ENCODE measurements around the gene YBX2. TPM values are rescaled to one million over a fixed set of nuclear protein-coding genes. Genes with fewer than 3 reads are reported as not detected.
A peak's percentile ranks its signal among the peaks of the same experiment; 100 is the strongest.

The YBX2 gene
- total and polyA plus RNA-seq, 4 donors, result 0.10 to 5.6 (median 0.60) TPM; not detected in 1

- Histone ChIP-seq H3K4me1 (ENCODE audit: control insufficient read depth in 1 of 2, insufficient read depth in 2 of 2, low read length in 2 of 2) (no peaks in the 10 kb centered on the region), H3K36me3 (ENCODE audit: control insufficient read depth in 1 of 2, insufficient read depth in 2 of 2, low read length in 1 of 2) (peaks cover 0 to 8% of the 10 kb centered on the region in 2 donors), H3K9me3 (ENCODE audit: control insufficient read depth, low read length) (no peaks in the 10 kb centered on the region), H3K4me3 (ENCODE audit: low read length in 2 of 2) (no peak overlapping the region), H3K27me3 (ENCODE audit: control insufficient read depth in 1 of 2, insufficient read depth in 2 of 2, low read length in 1 of 2) (no peaks in the 10 kb centered on the region), H3K27ac (ENCODE audit: low read depth in 1 of 2, low read length in 2 of 2) (no peak overlapping the region)
- ATAC-seq (ENCODE audit: low FRiP score) (no peak), DNase-seq (no peak)
- 90 to 93% methylated on average over 12 of the region's 12 CpGs for WGBS, 2 donors
- intact Hi-C loops (cut with DNase I), result no loop called here
Measured at GRCh38 chr17:7309628-7310027, 15.2 kb upstream of the YBX2 start.

- WGBS, 2 donors, result 1 to 2% methylated on average over 13 to 14 of the region's 14 CpGs
- H3K36me3 ChIP-seq (ENCODE audit: control insufficient read depth in 1 of 2, insufficient read depth in 2 of 2, low read length in 1 of 2), result peaks cover 0 to 8% of the 10 kb centered on the region in 2 donors
- peak in 1 of 2 donors; percentile 82 for DNase-seq
- peak overlapping the region; percentile 59 to 92 for H3K4me3 ChIP-seq (ENCODE audit: low read length in 2 of 2)
- no peaks in the 10 kb centered on the region for H3K27me3 ChIP-seq (ENCODE audit: control insufficient read depth in 1 of 2, insufficient read depth in 2 of 2, low read length in 1 of 2)
- no peaks in the 10 kb centered on the region for H3K4me1 ChIP-seq (ENCODE audit: control insufficient read depth in 1 of 2, insufficient read depth in 2 of 2, low read length in 2 of 2)
- no peaks in the 10 kb centered on the region for H3K9me3 ChIP-seq (ENCODE audit: control insufficient read depth, low read length)
- intact Hi-C loops (cut with DNase I), result no loop called here
- no peak for ATAC-seq (ENCODE audit: low FRiP score)
- H3K27ac ChIP-seq (ENCODE audit: low read depth in 1 of 2, low read length in 2 of 2), result peak overlapping the region; percentile 71 to 74
Measured at GRCh38 chr17:7308625-7309433, 14.4 kb upstream of the YBX2 start.

GRCh38 chr17:7307686-7308624, 13.5 kb upstream of the YBX2 start:
- intact Hi-C loops (cut with DNase I), result no loop called here

GRCh38 chr17:7306911-7307685, 12.7 kb upstream of the YBX2 start, which contains the start of gene EIF5A:
TSS of gene EIF5A (plus strand) at chr17:7307628. CDS start at chr17:7309636, 2,008 bp downstream.
- DNase-seq (peak; percentile 100), ATAC-seq (ENCODE audit: low FRiP score) (peak; percentile 97)
- Histone ChIP-seq H3K9me3 (ENCODE audit: control insufficient read depth, low read length) (no peaks in the 10 kb centered on the region), H3K4me1 (ENCODE audit: control insufficient read depth in 1 of 2, insufficient read depth in 2 of 2, low read length in 2 of 2) (no peaks in the 10 kb centered on the region), H3K36me3 (ENCODE audit: control insufficient read depth in 1 of 2, insufficient read depth in 2 of 2, low read length in 1 of 2) (peaks cover 0 to 4% of the 10 kb centered on the region in 2 donors), H3K4me3 (ENCODE audit: low read length in 2 of 2) (peak within 1 kb of the TSS; percentile 59 to 92), H3K27ac (ENCODE audit: low read depth in 1 of 2, low read length in 2 of 2) (peak within 1 kb of the TSS; percentile 71 to 74), H3K27me3 (ENCODE audit: control insufficient read depth in 1 of 2, insufficient read depth in 2 of 2, low read length in 1 of 2) (no peaks in the 10 kb centered on the region)
- 0 to 1% methylated on average over 56 to 64 of the region's 64 CpGs for WGBS, 2 donors
- intact Hi-C loops (cut with DNase I), result no loop called here

More at GRCh38 chr17:7307686-7308624, 13.5 kb upstream of the YBX2 start:
- WGBS, 2 donors, result 1% methylated on average over 64 to 104 of the region's 104 CpGs
- Histone ChIP-seq H3K4me3 (ENCODE audit: low read length in 2 of 2) (peak overlapping the region; percentile 59 to 92), H3K27me3 (ENCODE audit: control insufficient read depth in 1 of 2, insufficient read depth in 2 of 2, low read length in 1 of 2) (no peaks in the 10 kb centered on the region), H3K4me1 (ENCODE audit: control insufficient read depth in 1 of 2, insufficient read depth in 2 of 2, low read length in 2 of 2) (no peaks in the 10 kb centered on the region), H3K36me3 (ENCODE audit: control insufficient read depth in 1 of 2, insufficient read depth in 2 of 2, low read length in 1 of 2) (peaks cover 0 to 8% of the 10 kb centered on the region in 2 donors), H3K27ac (ENCODE audit: low read depth in 1 of 2, low read length in 2 of 2) (peak overlapping the region; percentile 71 to 74), H3K9me3 (ENCODE audit: control insufficient read depth, low read length) (no peaks in the 10 kb centered on the region)
- peak in 1 of 2 donors; percentile 70 for DNase-seq
- peak; percentile 1 for ATAC-seq (ENCODE audit: low FRiP score)

GRCh38 chr17:7304179-7304578, 9.7 kb upstream of the YBX2 start:
- WGBS, 2 donors, result 95 to 96% methylated on average over 7 of the region's 7 CpGs
- Histone ChIP-seq H3K27me3 (ENCODE audit: control insufficient read depth in 1 of 2, insufficient read depth in 2 of 2, low read length in 1 of 2) (no peaks in the 10 kb centered on the region), H3K27ac (ENCODE audit: low read depth in 1 of 2, low read length in 2 of 2) (no peak overlapping the region), H3K4me1 (ENCODE audit: control insufficient read depth in 1 of 2, insufficient read depth in 2 of 2, low read length in 2 of 2) (no peaks in the 10 kb centered on the region), H3K36me3 (ENCODE audit: control insufficient read depth in 1 of 2, insufficient read depth in 2 of 2, low read length in 1 of 2) (no peaks in the 10 kb centered on the region), H3K9me3 (ENCODE audit: control insufficient read depth, low read length) (no peaks in the 10 kb centered on the region), H3K4me3 (ENCODE audit: low read length in 2 of 2) (no peak overlapping the region)
- ATAC-seq (ENCODE audit: low FRiP score) (no peak), DNase-seq (no peak)
- intact Hi-C loops (cut with DNase I), result no loop called here

GRCh38 chr17:7296189-7296861, 1.9 kb upstream of the YBX2 start:
- intact Hi-C loops (cut with DNase I), result loop anchor here (1.0 to 10.0 kb wide), 3 partner anchors 16 to 252 kb away; partner anchors contain the start of genes CTDNEP1 (in 1 of the 2), ELP5 (in 1 of the 2) and SLC16A11 (in 1 of the 2)
- Histone ChIP-seq H3K36me3 (ENCODE audit: control insufficient read depth in 1 of 2, insufficient read depth in 2 of 2, low read length in 1 of 2) (no peaks in the 10 kb centered on the region), H3K4me3 (ENCODE audit: low read length in 2 of 2) (no peak overlapping the region), H3K9me3 (ENCODE audit: control insufficient read depth, low read length) (no peaks in the 10 kb centered on the region), H3K4me1 (ENCODE audit: control insufficient read depth in 1 of 2, insufficient read depth in 2 of 2, low read length in 2 of 2) (no peaks in the 10 kb centered on the region), H3K27ac (ENCODE audit: low read depth in 1 of 2, low read length in 2 of 2) (no peak overlapping the region), H3K27me3 (ENCODE audit: control insufficient read depth in 1 of 2, insufficient read depth in 2 of 2, low read length in 1 of 2) (peaks cover 0 to 2% of the 10 kb centered on the region in 2 donors)
- peak; percentile 92 for ATAC-seq (ENCODE audit: low FRiP score)
- WGBS, 2 donors, result 1 to 2% methylated on average over 51 of the region's 51 CpGs
- peak; percentile 88 to 96 for DNase-seq

GRCh38 chr17:7295230-7296180, 1.1 kb upstream of the YBX2 start:
- no peak for DNase-seq
- Histone ChIP-seq H3K27me3 (ENCODE audit: control insufficient read depth in 1 of 2, insufficient read depth in 2 of 2, low read length in 1 of 2) (peaks cover 0 to 2% of the 10 kb centered on the region in 2 donors), H3K9me3 (ENCODE audit: control insufficient read depth, low read length) (no peaks in the 10 kb centered on the region), H3K4me3 (ENCODE audit: low read length in 2 of 2) (no peak overlapping the region), H3K4me1 (ENCODE audit: control insufficient read depth in 1 of 2, insufficient read depth in 2 of 2, low read length in 2 of 2) (no peaks in the 10 kb centered on the region), H3K27ac (ENCODE audit: low read depth in 1 of 2, low read length in 2 of 2) (no peak overlapping the region), H3K36me3 (ENCODE audit: control insufficient read depth in 1 of 2, insufficient read depth in 2 of 2, low read length in 1 of 2) (no peaks in the 10 kb centered on the region)
- ATAC-seq (ENCODE audit: low FRiP score), result no peak
- intact Hi-C loops (cut with DNase I), result loop anchor here (1.0 to 10.0 kb wide), 3 partner anchors 15 to 251 kb away; partner anchors contain the start of genes CTDNEP1 (in 1 of the 2), ELP5 (in 1 of the 2) and SLC16A11 (in 1 of the 2)
- 50 to 51% methylated on average over 38 to 42 of the region's 42 CpGs for WGBS, 2 donors
